Duodenal mucosa (tissue), 2 donors: Measurements from ENCODE around the gene HORMAD1.
A peak's percentile ranks its signal among the peaks of the same experiment; 100 is the strongest.
"Not testable (repeated sequence)": the region's sequence is repeated elsewhere in the genome, so short reads cannot be mapped to it uniquely, and the experiment has no call there.

ENCODE experiments used
- H3K27ac ChIP-seq: one replicate; pipeline ENCODE4 v1.7.0; 2013; ENCODE audit warnings: low read depth, low read length
- H3K27me3 ChIP-seq, 2 donors: one replicate each; pipeline ENCODE4 v1.7.0; 2013; ENCODE audit warnings: low read length in 2 of 2, control low read depth in 1 of 2; ENCODE audit not compliant: insufficient read depth in 2 of 2, control insufficient read depth in 1 of 2
- H3K36me3 ChIP-seq, 2 donors: one replicate each; pipeline ENCODE4 v1.7.0; 2013; ENCODE audit warnings: low read length in 2 of 2, control low read depth in 1 of 2; ENCODE audit not compliant: insufficient read depth in 2 of 2, control insufficient read depth in 1 of 2
- H3K4me1 ChIP-seq, 2 donors: one replicate each; pipeline ENCODE4 v1.7.0; 2013; ENCODE audit warnings: low read length in 2 of 2, control low read depth in 1 of 2; ENCODE audit not compliant: insufficient read depth in 2 of 2, control insufficient read depth in 1 of 2
- H3K4me3 ChIP-seq, 2 donors: one replicate each; pipeline ENCODE4 v1.7.0; 2013; ENCODE audit warnings: low read length in 2 of 2, low read depth in 1 of 2
- H3K9ac ChIP-seq, 2 donors: one replicate each; pipeline ENCODE4 v1.7.0; 2013; ENCODE audit warnings: low read length in 2 of 2, low read depth in 1 of 2
- H3K9me3 ChIP-seq, 2 donors: one replicate each; pipeline ENCODE4 v1.7.0; 2013; ENCODE audit warnings: low read length in 2 of 2, control low read depth in 1 of 2; ENCODE audit not compliant: control insufficient read depth in 1 of 2

The HORMAD1 gene

GRCh38 chr1:150674881-150675280 is 45.8 kb downstream of the HORMAD1 start:
- Histone ChIP-seq H3K27me3 (no peaks in the 10 kb centered on the region), H3K4me3 (no peak overlapping the region), H3K27ac (no peak overlapping the region), H3K4me1 (no peaks in the 10 kb centered on the region), H3K9me3 (no peaks in the 10 kb centered on the region), H3K9ac (no peak overlapping the region), H3K36me3 (peaks cover 0 to 7% of the 10 kb centered on the region in 2 donors)

- H3K9me3 ChIP-seq = no peaks in the 10 kb centered on the region
- H3K4me1 ChIP-seq = peaks cover 6 to 9% of the 10 kb centered on the region in 2 donors
- peaks cover 5 to 20% of the 10 kb centered on the region in 2 donors for H3K36me3 ChIP-seq
- no peaks in the 10 kb centered on the region for H3K27me3 ChIP-seq
- no peak overlapping the region for H3K9ac ChIP-seq
- H3K4me3 ChIP-seq = no peak overlapping the region
- no peak overlapping the region for H3K27ac ChIP-seq
These were observed 57.4 kb downstream of the HORMAD1 start for GRCh38 chr1:150663321-150663720.

GRCh38 chr1:150662811-150663210 is 57.9 kb downstream of the HORMAD1 start:
- peaks cover 8 to 25% of the 10 kb centered on the region in 2 donors for H3K36me3 ChIP-seq
- no peaks in the 10 kb centered on the region for H3K27me3 ChIP-seq
- no peak overlapping the region for H3K27ac ChIP-seq
- no peaks in the 10 kb centered on the region for H3K9me3 ChIP-seq
- no peak overlapping the region for H3K4me3 ChIP-seq
- peaks cover under 1 to 6% of the 10 kb centered on the region in 2 donors for H3K4me1 ChIP-seq
- H3K9ac ChIP-seq = no peak overlapping the region

GRCh38 chr1:150661156-150661555 is 59.5 kb downstream of the HORMAD1 start:
- Histone ChIP-seq H3K36me3 (peaks cover 8 to 35% of the 10 kb centered on the region in 2 donors), H3K9me3 (no peaks in the 10 kb centered on the region)

GRCh38 chr1:150660584-150660983 is 60.1 kb downstream of the HORMAD1 start:
- Histone ChIP-seq H3K4me1 (no peaks in the 10 kb centered on the region), H3K27ac (no peak overlapping the region), H3K9me3 (no peaks in the 10 kb centered on the region), H3K36me3 (peaks cover 8 to 35% of the 10 kb centered on the region in 2 donors), H3K4me3 (no peak overlapping the region), H3K27me3 (no peaks in the 10 kb centered on the region), H3K9ac (no peak overlapping the region)

More at GRCh38 chr1:150661156-150661555, 59.5 kb downstream of the HORMAD1 start:
- Histone ChIP-seq H3K27me3 (no peaks in the 10 kb centered on the region), H3K27ac (no peak overlapping the region), H3K4me1 (no peaks in the 10 kb centered on the region), H3K4me3 (no peak overlapping the region), H3K9ac (no peak overlapping the region)

GRCh38 chr1:150657064-150657463 is 63.6 kb downstream of the HORMAD1 start:
- H3K4me1 ChIP-seq, H3K27me3 ChIP-seq, H3K27ac ChIP-seq, H3K9me3 ChIP-seq, H3K4me3 ChIP-seq, H3K9ac ChIP-seq: not testable (repeated sequence)
- peaks cover 8 to 31% of the 10 kb centered on the region in 2 donors for H3K36me3 ChIP-seq

GRCh38 chr1:150654635-150655034 is 66.1 kb downstream of the HORMAD1 start:
- H3K4me3 ChIP-seq, H3K4me1 ChIP-seq, H3K9ac ChIP-seq, H3K27ac ChIP-seq, H3K27me3 ChIP-seq, H3K9me3 ChIP-seq: not testable (repeated sequence)
- peaks cover 8 to 18% of the 10 kb centered on the region in 2 donors for H3K36me3 ChIP-seq

GRCh38 chr1:150650193-150650592 is 70.5 kb downstream of the HORMAD1 start:
- peaks cover 5 to 15% of the 10 kb centered on the region in 2 donors for H3K4me1 ChIP-seq
- H3K4me3 ChIP-seq = no peak overlapping the region
- H3K36me3 ChIP-seq = peaks cover 17 to 30% of the 10 kb centered on the region in 2 donors
- no peaks in the 10 kb centered on the region for H3K9me3 ChIP-seq
- peak overlapping the region in 1 of 2 donors; percentile 2 for H3K9ac ChIP-seq
- peak overlapping the region; percentile 0 for H3K27ac ChIP-seq
- no peaks in the 10 kb centered on the region for H3K27me3 ChIP-seq

GRCh38 chr1:150649441-150650075 is 71.1 kb downstream of the HORMAD1 start:
- no peak overlapping the region for H3K4me3 ChIP-seq
- H3K27ac ChIP-seq = no peak overlapping the region
- H3K9me3 ChIP-seq = no peaks in the 10 kb centered on the region
- H3K27me3 ChIP-seq = no peaks in the 10 kb centered on the region
- H3K4me1 ChIP-seq = peaks cover 5 to 15% of the 10 kb centered on the region in 2 donors
- H3K9ac ChIP-seq = peak overlapping the region in 1 of 2 donors; percentile 20
- peaks cover 17 to 30% of the 10 kb centered on the region in 2 donors for H3K36me3 ChIP-seq
